Esophagus muscularis mucosa (tissue), 4 donors: Measurements from ENCODE around the gene UCHL3. TPM values are rescaled to one million over a fixed set of nuclear protein-coding genes. Genes with fewer than 3 reads are reported as not detected.
A peak's percentile ranks its signal among the peaks of the same experiment; 100 is the strongest.

ENCODE experiments used
- DNase-seq: peaks from one replicate; pipeline ENCODE4 v3.0.0-alpha.2; 2017; ENCODE audit errors: extremely low spot score
- H3K27ac ChIP-seq, 4 donors: fragments of 200-600 bp; sonication (generic); replicated peaks in 1 of 4; 1 replicate in 3 of 4; 2 replicates in 1 of 4; pipeline ENCODE4 v1.5.1; 2016 to 2019; ENCODE audit warnings: mild to moderate bottlenecking in 1 of 4
- H3K27me3 ChIP-seq, 4 donors: fragments of 200-600 bp; sonication (generic); one replicate each; pipeline versions ENCODE4 v1.5.1 to v1.6.0; 2016 to 2019
- H3K36me3 ChIP-seq, 4 donors: fragments of 200-600 bp; sonication (generic); one replicate each; pipeline ENCODE4 v1.5.1; 2016 to 2019
- H3K4me1 ChIP-seq, 4 donors: fragments of 200-600 bp; sonication (generic); one replicate each; pipeline ENCODE4 v1.5.1; 2016 to 2019
- H3K4me3 ChIP-seq, 4 donors: fragments of 200-600 bp; sonication (generic); 1 replicate in 2 of 4; 2 replicates in 2 of 4; pipeline ENCODE4 v1.5.1; 2016 to 2019; ENCODE audit warnings: mild to moderate bottlenecking in 4 of 4, moderate library complexity in 1 of 4
- H3K9me3 ChIP-seq, 4 donors: fragments of 200-600 bp; sonication (generic); 1 replicate in 3 of 4; 2 replicates in 1 of 4; pipeline ENCODE4 v1.5.1; 2016 to 2019
- CTCF ChIP-seq, 3 experiments: fragments of 200-600 bp in 2 of 3; fragments of 450-650 bp in 1 of 3; sonication (generic) in 2 of 3; IDR thresholded peaks; one replicate each; pipeline ENCODE4 v1.5.1; 2017 to 2019; ENCODE audit warnings: antibody characterized with exemption in 3 of 3, mild to moderate bottlenecking in 2 of 3, moderate library complexity in 1 of 3
- EP300 ChIP-seq: sonication (generic); formaldehyde crosslinking; IDR thresholded peaks from one replicate; pipeline ENCODE4 v1.6.1; 2017; ENCODE audit warnings: antibody characterized with exemption
- POLR2A ChIP-seq: fragments of 450-650 bp; IDR thresholded peaks from one replicate; pipeline ENCODE4 v1.6.1; 2017; ENCODE audit warnings: antibody characterized with exemption, moderate library complexity, mild to moderate bottlenecking, low read depth
- POLR2AphosphoS5 ChIP-seq, 2 donors: sonication (generic); formaldehyde crosslinking; IDR thresholded peaks; one replicate each; pipeline ENCODE4 v1.6.1; 2017; ENCODE audit warnings: antibody characterized with exemption in 2 of 2
- WGBS: methylation state at CpG from one replicate; pipeline ENCODE4 v1.1.5; 2018; 5-methylcytosine and 5-hydroxymethylcytosine counted together
- intact Hi-C: fragments of 100-400 bp; cut with DNase I; formaldehyde crosslinking; loops from one replicate; pipeline ENCODE4 v1.15.1; 2023
- total RNA-seq, 4 donors: library from RNA; depleted of rRNA; stranded (reverse); fragments of >200 nt; gene quantifications; one replicate each; pipeline versions ENCODE4 v1.1.0 to v1.2.1, GENCODE V29; 2016

The UCHL3 gene
- total RNA-seq, 4 donors from 2014 or later, result 11.2 to 32.3 (median 23.5) TPM

GRCh38 chr13:75547917-75548316, 1.7 kb upstream of the UCHL3 start:
- no peaks in the 10 kb centered on the region for H3K27me3 ChIP-seq
- H3K4me1 ChIP-seq, result peaks cover 4 to 20% (median 17%) of the 10 kb centered on the region in 4 donors
- no peaks in the 10 kb centered on the region for H3K9me3 ChIP-seq
- TF ChIP-seq CTCF (IDR thresholded peaks at IDR 0.05), result no peak
- no peak for TF ChIP-seq POLR2A
- TF ChIP-seq EP300, result no peak
- no peak for TF ChIP-seq POLR2AphosphoS5 (IDR thresholded peaks at IDR 0.05)
- no peak overlapping the region for H3K4me3 ChIP-seq
- H3K27ac ChIP-seq, result no peak overlapping the region
- intact Hi-C loops, result loop anchor here (2.0 kb wide), 1 partner anchor 175 kb away; no protein-coding TSS in a partner anchor
- no peak for DNase-seq
- H3K36me3 ChIP-seq, result no peaks in the 10 kb centered on the region
- 75% methylated on average over 2 of the region's 3 CpGs for whole genome bisulfite sequencing

GRCh38 chr13:75550159-75550567, 572 bp downstream of the UCHL3 start:
- DNase-seq, result no peak
- 2% methylated on average over 10 of the region's 10 CpGs for WGBS
- Histone ChIP-seq H3K27me3 (no peaks in the 10 kb centered on the region), H3K36me3 (peaks cover 0 to 14% (median 2%) of the 10 kb centered on the region in 4 donors), H3K4me1 (peaks cover 4 to 20% (median 17%) of the 10 kb centered on the region in 4 donors), H3K9me3 (no peaks in the 10 kb centered on the region), H3K4me3 (peak overlapping the region; percentile 73 to 97 (median 77)), H3K27ac (peak overlapping the region; percentile 54 to 80 (median 72))
- intact Hi-C loops, result loop anchor here (5.0 kb wide), 1 partner anchor 68 kb away; the partner anchor contains the start of gene TBC1D4
- TF ChIP-seq POLR2AphosphoS5 (IDR thresholded peaks at IDR 0.05) (no peak), CTCF (IDR thresholded peaks at IDR 0.05) (no peak), EP300 (no peak), POLR2A (no peak)

- intact Hi-C loops, result loop anchor here (5.0 kb wide), 1 partner anchor 72 kb away; the partner anchor contains the start of gene TBC1D4
- DNase-seq, result no peak
- Histone ChIP-seq H3K4me3 (no peak overlapping the region), H3K27ac (no peak overlapping the region), H3K27me3 (no peaks in the 10 kb centered on the region), H3K4me1 (peaks cover 4 to 20% (median 15%) of the 10 kb centered on the region in 4 donors), H3K9me3 (no peaks in the 10 kb centered on the region), H3K36me3 (peaks cover 0 to 16% (median 2%) of the 10 kb centered on the region in 4 donors)
- 93% methylated on average over 1 of the region's 1 CpG for WGBS
- TF ChIP-seq POLR2A (no peak), EP300 (no peak), POLR2AphosphoS5 (IDR thresholded peaks at IDR 0.05) (no peak), CTCF (IDR thresholded peaks at IDR 0.05) (no peak)
Observed at GRCh38 chr13:75554464-75554863, 4.9 kb downstream of the UCHL3 start.

GRCh38 chr13:75554981-75555380, 5.4 kb downstream of the UCHL3 start:
- Histone ChIP-seq H3K4me3 (no peak overlapping the region), H3K36me3 (peaks cover 0 to 16% (median 2%) of the 10 kb centered on the region in 4 donors), H3K27ac (no peak overlapping the region), H3K27me3 (no peaks in the 10 kb centered on the region), H3K9me3 (no peaks in the 10 kb centered on the region), H3K4me1 (peaks cover 4 to 19% (median 15%) of the 10 kb centered on the region in 4 donors)
- intact Hi-C loops, result loop anchor here (5.0 kb wide), 1 partner anchor 73 kb away; the partner anchor contains the start of gene TBC1D4
- TF ChIP-seq CTCF (IDR thresholded peaks at IDR 0.05) (no peak), POLR2A (no peak), POLR2AphosphoS5 (IDR thresholded peaks at IDR 0.05) (no peak), EP300 (no peak)
- DNase-seq, result no peak
- 95% methylated on average over 3 of the region's 3 CpGs for WGBS

- 87% methylated on average over 1 of the region's 1 CpG for WGBS
- Histone ChIP-seq H3K36me3 (peaks cover 0 to 17% (median 3%) of the 10 kb centered on the region in 4 donors), H3K4me1 (peaks cover 0 to 11% (median 6%) of the 10 kb centered on the region in 4 donors), H3K9me3 (no peaks in the 10 kb centered on the region), H3K27me3 (no peaks in the 10 kb centered on the region), H3K4me3 (no peak overlapping the region), H3K27ac (no peak overlapping the region)
- intact Hi-C loops, result no loop called here
- TF ChIP-seq POLR2A, result no peak
- no peak for DNase-seq
Observed at GRCh38 chr13:75555836-75556235, 6.2 kb downstream of the UCHL3 start.
